Neural crest cell (in vitro differentiated cells): ENCODE results near the gene PIAS1. TPM values are rescaled to one million over a fixed set of nuclear protein-coding genes. Genes with fewer than 3 reads are reported as not detected.
A peak's percentile ranks its signal among the peaks of the same experiment; 100 is the strongest.

Experiments
- DNase-seq: peaks from one replicate; pipeline ENCODE4 v3.0.0; 2021; ENCODE audit warnings: low read depth, mixed read lengths, low spot score
- H3K27ac Mint-ChIP-seq: one replicate; pipeline ENCODE4 v1.8.0; 2021; ENCODE audit warnings: mild to moderate bottlenecking, mixed read lengths; ENCODE audit not compliant: unreplicated experiment
- H3K27me3 Mint-ChIP-seq: 2 replicates; pipeline ENCODE4 v1.8.0; 2021; ENCODE audit warnings: low read depth, mild to moderate bottlenecking, mixed read lengths
- H3K36me3 Mint-ChIP-seq: 2 replicates; pipeline ENCODE4 v1.8.0; 2021; ENCODE audit warnings: low read depth, mild to moderate bottlenecking, mixed read lengths
- H3K4me1 Mint-ChIP-seq: 2 replicates; pipeline ENCODE4 v1.8.0; 2021; ENCODE audit warnings: mixed read lengths
- H3K4me3 Mint-ChIP-seq: one replicate; pipeline ENCODE4 v1.8.0; 2021; ENCODE audit warnings: mild to moderate bottlenecking, mixed read lengths
- H3K9me3 Mint-ChIP-seq: 2 replicates; pipeline ENCODE4 v1.8.0; 2021; ENCODE audit warnings: mixed read lengths
- CTCF ChIP-seq: fragments of 200-600 bp; sonication (generic); conservative IDR thresholded peaks from 2 replicates; pipeline ENCODE4 v1.5.0; 2021; ENCODE audit warnings: antibody characterized with exemption, mild to moderate bottlenecking
- total RNA-seq: library from RNA; stranded (reverse); gene quantifications from 2 replicates; pipeline ENCODE4 v1.2.1, GENCODE V29; 2021

PIAS1 gene
- total RNA-seq, 1 donor from 2014 or later = 41.3 TPM

- no peak for DNase-seq
- no peaks in the 10 kb centered on the region for H3K4me1 Mint-ChIP-seq
- TF ChIP-seq CTCF = no peak
- no peaks in the 10 kb centered on the region for H3K9me3 Mint-ChIP-seq
- H3K36me3 Mint-ChIP-seq = no peaks in the 10 kb centered on the region
- H3K27me3 Mint-ChIP-seq = no peaks in the 10 kb centered on the region
- no peak overlapping the region for H3K4me3 Mint-ChIP-seq
- no peak overlapping the region for H3K27ac Mint-ChIP-seq
Measured at GRCh38 chr15:68137096-68137495, 83.0 kb downstream of the PIAS1 start.

DNA sequence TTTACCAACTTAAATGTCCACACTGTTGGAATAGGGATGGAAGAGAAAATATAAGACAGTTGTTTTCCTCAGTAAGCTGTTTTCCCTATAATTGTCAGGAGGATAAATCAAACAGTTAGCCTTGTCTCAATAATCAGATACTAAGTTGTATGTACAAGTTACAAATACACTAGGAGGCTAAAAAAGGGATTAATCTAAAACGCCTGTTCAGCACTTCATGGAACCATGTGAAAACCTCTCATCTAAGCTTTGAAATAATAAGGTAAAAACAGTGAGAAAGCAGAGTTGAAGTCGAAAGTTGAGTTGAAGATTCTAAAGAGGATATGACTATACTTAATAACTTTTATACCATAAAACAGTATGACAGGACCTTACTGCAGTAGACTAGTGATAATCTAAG lies 89.0 kb downstream of the PIAS1 start:
- TF ChIP-seq CTCF = no peak
- no peaks in the 10 kb centered on the region for H3K9me3 Mint-ChIP-seq
- no peaks in the 10 kb centered on the region for H3K4me1 Mint-ChIP-seq
- no peak overlapping the region for H3K27ac Mint-ChIP-seq
- H3K27me3 Mint-ChIP-seq = no peaks in the 10 kb centered on the region
- DNase-seq = no peak
- peaks cover 6% of the 10 kb centered on the region for H3K36me3 Mint-ChIP-seq
- H3K4me3 Mint-ChIP-seq = no peak overlapping the region

- TF ChIP-seq CTCF = no peak
- H3K36me3 Mint-ChIP-seq = peaks cover 6% of the 10 kb centered on the region
Measured at GRCh38 chr15:68143785-68144184, 89.7 kb downstream of the PIAS1 start.

DNA sequence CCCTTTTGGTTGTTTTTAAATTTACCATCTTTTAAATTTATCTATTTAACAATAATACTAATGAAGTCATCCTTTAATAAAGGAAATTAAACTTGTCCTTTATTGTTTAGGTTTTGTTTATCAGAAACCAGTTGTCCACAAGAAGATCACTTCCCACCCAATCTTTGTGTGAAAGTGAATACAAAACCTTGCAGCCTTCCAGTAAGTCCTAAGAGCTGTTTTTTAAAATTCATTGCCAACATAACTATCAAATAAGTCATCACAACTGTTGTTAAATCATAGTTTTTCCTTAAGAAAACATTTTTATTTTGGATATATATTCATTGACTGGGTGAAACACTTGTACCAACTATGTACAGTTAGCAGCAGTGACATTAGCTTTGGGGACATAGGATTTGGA lies 91.6 kb downstream of the PIAS1 start:
- no peak for TF ChIP-seq CTCF
- H3K4me3 Mint-ChIP-seq = no peak overlapping the region

More at GRCh38 chr15:68143785-68144184, 89.7 kb downstream of the PIAS1 start:
- peaks cover 2% of the 10 kb centered on the region for H3K4me1 Mint-ChIP-seq
- no peaks in the 10 kb centered on the region for H3K9me3 Mint-ChIP-seq
- H3K27ac Mint-ChIP-seq = no peak overlapping the region
- DNase-seq = no peak
- H3K4me3 Mint-ChIP-seq = no peak overlapping the region
- no peaks in the 10 kb centered on the region for H3K27me3 Mint-ChIP-seq

GRCh38 chr15:68148039-68148438 lies 93.9 kb downstream of the PIAS1 start:
- Mint-ChIP-seq H3K9me3 (no peaks in the 10 kb centered on the region), H3K4me1 (peaks cover 6% of the 10 kb centered on the region), H3K4me3 (no peak overlapping the region), H3K36me3 (peaks cover 6% of the 10 kb centered on the region), H3K27me3 (no peaks in the 10 kb centered on the region), H3K27ac (no peak overlapping the region)
- TF ChIP-seq CTCF = no peak
- no peak for DNase-seq

More for the DNA sequence above, 91.6 kb downstream of the PIAS1 start:
- H3K27me3 Mint-ChIP-seq = no peaks in the 10 kb centered on the region
- peaks cover 6% of the 10 kb centered on the region for H3K4me1 Mint-ChIP-seq
- no peaks in the 10 kb centered on the region for H3K9me3 Mint-ChIP-seq
- no peak overlapping the region for H3K27ac Mint-ChIP-seq
- no peak for DNase-seq
- peaks cover 6% of the 10 kb centered on the region for H3K36me3 Mint-ChIP-seq

- H3K4me3 Mint-ChIP-seq = no peak overlapping the region
- H3K9me3 Mint-ChIP-seq = no peaks in the 10 kb centered on the region
- H3K36me3 Mint-ChIP-seq = peaks cover 6% of the 10 kb centered on the region
- DNase-seq = no peak
- H3K4me1 Mint-ChIP-seq = peaks cover 7% of the 10 kb centered on the region
- peak overlapping the region; percentile 13 for H3K27ac Mint-ChIP-seq
- no peak for TF ChIP-seq CTCF
- no peaks in the 10 kb centered on the region for H3K27me3 Mint-ChIP-seq
Measured at GRCh38 chr15:68149059-68149458, 94.9 kb downstream of the PIAS1 start.
